GM23338 (cell line): Measurements from ENCODE around the gene FMN1. TPM values are rescaled to one million over a fixed set of nuclear protein-coding genes. Genes with fewer than 3 reads are reported as not detected.

ENCODE experiments used
- CREB1 ChIP-seq: fragments of 250-450 bp; sonication (Bioruptor Pico); IDR thresholded peaks from 2 replicates; pipeline ENCODE4 v1.5.0; 2020; ENCODE audit warnings: low read depth, mild to moderate bottlenecking, moderate library complexity
- ETS1 ChIP-seq: IDR thresholded peaks from 2 replicates; pipeline ENCODE4 v1.6.1; 2016; ENCODE audit warnings: antibody characterized with exemption
- EZH2 ChIP-seq: fragments of 200-600 bp; sonication (generic); IDR thresholded peaks from one replicate; pipeline ENCODE4 v1.8.0; 2017; ENCODE audit warnings: antibody characterized with exemption, mild to moderate bottlenecking, low read depth; ENCODE audit not compliant: unreplicated experiment
- NANOG ChIP-seq: IDR thresholded peaks from 2 replicates; pipeline ENCODE4 v1.6.1; 2016; ENCODE audit warnings: antibody characterized with exemption, borderline replicate concordance
- POLR2AphosphoS5 ChIP-seq: IDR thresholded peaks from 2 replicates; pipeline ENCODE4 v1.6.1; 2016; ENCODE audit warnings: antibody characterized with exemption, low read depth
- REST ChIP-seq: IDR thresholded peaks from one replicate; pipeline ENCODE4 v1.6.1; 2018; ENCODE audit warnings: antibody characterized with exemption; ENCODE audit not compliant: unreplicated experiment
- ZNF331 ChIP-seq: fragments of 250-450 bp; sonication (Bioruptor Pico); IDR thresholded peaks from 2 replicates; pipeline ENCODE4 v1.5.0; 2020; ENCODE audit warnings: low read depth, mild to moderate bottlenecking, moderate library complexity
- ZNF462 ChIP-seq: fragments of 250-450 bp; sonication (Bioruptor Pico); IDR thresholded peaks from 2 replicates; pipeline ENCODE4 v1.5.0; 2020; ENCODE audit warnings: mild to moderate bottlenecking, moderate library complexity
- polyA plus RNA-seq: library from polyadenylated mRNA; unstranded; fragments of >200 nt; fragmentation: Nextera tagmentation; extraction: Ambion mirVana; gene quantifications from 2 replicates; pipeline ENCODE4 v1.2.1, GENCODE V29; 2016
- total RNA-seq: library from RNA; depleted of rRNA; stranded (reverse); fragments of >200 nt; shearing (Covaris generic); gene quantifications from 2 replicates; pipeline ENCODE4 v1.2.3, GENCODE V29; 2014

Gene FMN1
- total and polyA plus RNA-seq, 2 experiments from 2014 or later: 1.2 to 1.6 TPM

- no peak for TF ChIP-seq ZNF462 (CRISPR knock-in tag)
- no peak for TF ChIP-seq EZH2
- TF ChIP-seq ZNF331 (CRISPR knock-in tag): no peak
- TF ChIP-seq NANOG: no peak
- no peak for TF ChIP-seq POLR2AphosphoS5
- no peak for TF ChIP-seq CREB1 (CRISPR knock-in tag)
- no peak for TF ChIP-seq REST
- no peak for TF ChIP-seq ETS1
These were observed 356.2 kb downstream of the FMN1 start (continued) for GRCh38 chr15:32838338-32838737.
